ENCODE measurements around the gene MSI1.

MSI1 gene

GRCh38 chr12:120368789-120369602 is at the start of gene MSI1:
Gene MSI1 (minus strand): TSS chr12:120369164. CDS start chr12:120369091, 73 bp downstream.
- no peak for DNase-seq (ENCODE audit: low read depth)

- DNase-seq (ENCODE audit: low read depth) = no peak
These were observed 49.1 kb upstream of the MSI1 start for GRCh38 chr12:120417917-120418580.

GRCh38 chr12:120416490-120417216 is 47.7 kb upstream of the MSI1 start:
- no peak for DNase-seq (ENCODE audit: low read depth)

DNA sequence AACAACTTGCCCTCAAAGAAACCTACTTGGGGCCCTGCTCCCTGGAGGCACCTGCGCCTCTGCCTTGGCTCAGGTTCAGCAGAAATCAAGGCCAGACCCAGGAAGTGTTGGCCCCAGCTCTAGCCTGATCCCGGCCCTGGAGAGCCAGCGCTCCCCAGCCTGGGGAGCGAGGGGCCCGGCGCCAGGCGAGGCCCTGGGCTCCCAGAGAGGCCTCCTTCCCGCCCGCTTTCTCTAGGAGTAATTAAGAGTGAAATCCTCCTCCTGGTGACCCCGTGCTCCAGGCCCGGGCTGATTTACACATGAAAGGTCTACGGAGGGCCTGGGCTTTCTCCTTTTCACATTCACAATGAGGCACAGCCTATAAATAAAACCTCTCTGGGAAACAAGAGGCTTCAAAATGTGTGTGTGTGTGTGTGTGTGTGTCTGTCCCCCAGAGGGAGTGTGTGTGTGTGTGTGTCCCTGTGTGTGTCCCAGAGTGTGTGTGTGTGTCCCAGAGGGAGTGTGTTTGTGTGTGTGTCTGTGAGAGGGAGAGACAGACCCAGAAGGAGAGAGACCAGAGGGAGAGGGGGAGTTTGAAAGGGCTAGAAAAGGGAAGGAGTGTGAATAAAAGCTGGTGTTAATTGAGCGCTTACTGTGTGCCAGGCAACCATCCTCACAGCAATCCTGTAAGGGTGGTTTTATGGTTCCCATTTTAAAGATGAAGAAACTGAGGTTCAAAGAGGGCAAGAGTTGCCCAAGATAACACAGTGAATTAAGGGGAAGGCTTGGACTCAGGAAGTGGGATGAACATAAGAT is 45.1 kb upstream of the MSI1 start:
- no peak for DNase-seq (ENCODE audit: low read depth)

DNA sequence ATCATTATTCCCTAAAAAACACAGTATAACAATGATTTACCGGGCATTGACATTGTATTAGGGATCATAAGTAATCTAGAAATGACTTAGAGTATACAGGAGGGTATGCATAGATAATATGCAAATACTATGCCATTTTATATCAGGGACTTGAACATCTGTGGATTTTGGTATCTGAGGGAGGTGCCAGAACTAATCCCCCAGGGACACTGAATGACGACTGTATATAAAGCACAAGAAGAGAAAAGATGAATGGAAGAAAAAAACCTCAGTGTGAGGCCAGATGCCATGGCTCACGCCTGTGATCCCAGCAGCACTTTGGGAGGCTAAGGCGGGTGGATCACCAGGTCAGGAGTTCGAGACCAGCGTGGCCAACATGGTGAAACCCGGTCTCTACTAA is 43.5 kb upstream of the MSI1 start:
- no peak for DNase-seq (ENCODE audit: low read depth)

DNA sequence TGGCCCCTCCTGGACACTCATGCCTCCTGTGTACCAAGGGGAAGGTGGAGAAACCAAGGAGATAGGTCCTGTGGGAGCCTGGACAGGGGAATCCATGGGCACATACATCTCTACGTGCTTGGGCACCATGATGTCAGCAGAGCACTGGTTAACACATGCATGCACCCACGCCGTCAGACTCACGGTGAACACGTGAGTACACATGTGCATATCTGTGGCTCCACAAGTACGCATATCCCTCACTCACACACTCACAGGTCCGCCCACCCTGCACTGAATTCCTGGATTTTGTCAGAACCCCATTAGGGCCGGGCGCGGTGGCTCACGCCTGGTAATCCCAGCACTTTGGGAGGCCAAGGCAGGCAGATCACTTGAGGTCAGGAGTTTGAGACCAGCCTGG is 39.8 kb upstream of the MSI1 start:
- DNase-seq (ENCODE audit: low read depth) = no peak

DNA sequence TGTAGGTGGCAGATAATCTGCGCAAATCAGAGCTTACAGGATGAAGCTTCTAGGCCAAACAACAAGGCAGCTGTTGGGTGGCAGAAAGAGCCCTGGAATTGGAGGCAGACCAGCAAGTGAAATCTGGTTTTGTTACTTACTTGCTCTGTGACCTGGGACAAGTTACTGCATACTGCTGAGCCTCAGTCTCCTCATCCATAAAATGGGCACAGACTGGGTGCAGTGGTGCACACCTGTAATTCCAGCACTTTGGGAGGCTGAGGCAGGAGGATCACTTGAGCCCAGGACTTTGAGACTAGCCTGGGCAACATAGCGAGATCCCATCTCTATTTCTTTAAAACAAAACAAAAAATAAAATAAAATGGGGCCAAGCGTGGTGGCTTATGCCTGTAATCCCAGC is 37.6 kb upstream of the MSI1 start:
- no peak for DNase-seq (ENCODE audit: low read depth)

- DNase-seq (ENCODE audit: low read depth) = no peak
These were observed 37.1 kb upstream of the MSI1 start for GRCh38 chr12:120406069-120406468.

- no peak for DNase-seq (ENCODE audit: low read depth)
These were observed 35.3 kb upstream of the MSI1 start for GRCh38 chr12:120404271-120404670.

- DNase-seq (ENCODE audit: low read depth) = no peak
These were observed 34.9 kb upstream of the MSI1 start for GRCh38 chr12:120403869-120404268.

- no peak for DNase-seq (ENCODE audit: low read depth)
These were observed 33.3 kb upstream of the MSI1 start for GRCh38 chr12:120402217-120402616.

DNA sequence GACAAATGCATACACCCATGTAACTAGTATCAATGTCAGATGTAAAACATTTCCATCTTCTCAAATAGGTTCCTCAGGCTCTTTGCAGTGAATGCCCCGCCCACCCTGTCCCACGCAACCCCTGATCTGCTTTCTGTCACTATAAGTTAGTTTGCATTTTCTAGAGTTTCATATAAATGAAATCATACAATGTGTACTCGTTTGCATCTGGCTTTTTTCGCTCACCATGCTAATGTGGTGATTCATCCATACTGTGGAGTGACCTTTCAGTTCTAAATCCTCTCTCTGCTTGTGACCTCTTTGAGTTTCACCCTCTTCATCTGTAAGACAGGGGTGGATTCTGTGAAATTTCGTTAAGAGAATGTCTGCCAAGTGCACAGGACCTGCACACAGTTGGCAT is 30.6 kb upstream of the MSI1 start:
- DNase-seq (ENCODE audit: low read depth) = no peak

GRCh38 chr12:120397824-120398540 is 29.0 kb upstream of the MSI1 start:
- DNase-seq (ENCODE audit: low read depth) = no peak

- DNase-seq (ENCODE audit: low read depth) = no peak
These were observed 25.8 kb upstream of the MSI1 start for GRCh38 chr12:120394483-120395367.

- no peak for DNase-seq (ENCODE audit: low read depth)
These were observed 21.7 kb upstream of the MSI1 start for GRCh38 chr12:120390540-120391120.

DNA sequence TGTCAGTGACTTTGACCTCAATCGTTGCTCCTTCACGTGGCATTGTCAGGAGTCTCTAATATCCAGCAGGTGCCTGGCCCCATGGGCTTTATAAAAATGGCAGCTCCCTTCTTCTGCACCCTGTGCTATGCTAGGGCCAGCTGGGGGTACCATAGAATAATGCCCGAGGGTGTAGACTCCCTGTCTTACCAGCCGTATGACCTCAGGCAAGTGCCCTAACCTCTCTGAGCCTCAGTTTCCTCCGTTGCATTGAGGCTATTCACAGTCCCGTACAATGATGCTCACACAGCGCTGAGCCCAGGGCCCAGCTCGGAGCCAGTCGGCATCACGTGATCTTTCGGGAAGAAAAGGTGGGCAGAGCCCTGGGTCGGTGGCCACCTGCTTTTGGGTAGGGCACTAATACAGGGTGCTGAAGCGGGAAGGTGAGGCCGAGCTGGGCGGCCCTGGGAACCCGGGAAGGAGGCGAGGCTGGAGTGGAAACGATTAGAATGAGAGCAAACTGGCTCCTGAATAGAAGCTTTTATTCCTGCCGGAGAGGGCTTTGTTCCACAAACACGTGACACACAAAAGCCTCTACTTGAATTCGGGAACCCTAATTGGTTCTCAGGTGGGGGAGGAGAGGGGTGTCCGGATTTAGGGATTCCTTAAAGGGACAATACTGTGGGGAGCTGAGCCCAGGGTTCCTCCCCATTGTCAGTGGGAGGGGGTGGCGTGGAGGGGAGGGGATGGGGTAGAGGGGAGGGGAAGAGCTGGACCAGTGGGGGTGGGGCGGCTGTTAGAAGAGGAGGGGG is 19.9 kb upstream of the MSI1 start:
- DNase-seq (ENCODE audit: low read depth) = no peak

DNA sequence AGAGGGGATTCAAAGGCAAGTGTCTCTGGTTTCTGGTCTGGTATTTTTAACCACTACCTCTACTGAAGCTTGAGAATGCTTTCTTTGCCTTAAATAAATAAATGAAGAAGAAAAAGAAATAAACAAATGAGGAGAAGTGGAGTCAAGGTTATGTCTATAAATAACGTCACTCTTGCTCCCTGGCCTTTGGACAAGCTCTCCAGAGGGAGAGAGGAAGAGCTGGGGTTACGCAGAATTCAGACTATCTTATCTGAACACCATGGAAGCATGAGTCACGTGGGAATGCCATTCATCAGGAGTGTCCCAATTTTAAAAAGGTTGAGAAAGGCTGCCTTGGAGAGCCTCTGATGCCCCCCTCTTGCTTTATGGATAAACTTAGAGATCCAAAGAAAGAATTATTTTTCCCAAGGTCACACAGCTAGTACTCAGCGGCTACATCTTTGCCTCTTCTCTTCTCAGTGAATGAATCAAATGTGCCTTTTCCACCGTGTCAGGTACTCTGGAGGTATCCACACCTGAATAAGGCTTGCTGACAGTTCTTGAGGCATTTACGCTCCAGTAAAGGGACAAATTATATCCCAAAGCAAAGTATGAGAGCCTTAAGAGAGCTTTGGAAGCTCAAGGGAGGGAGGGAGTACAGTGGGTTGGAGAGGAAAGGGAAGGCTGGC is 12.9 kb upstream of the MSI1 start:
- DNase-seq (ENCODE audit: low read depth) = no peak

- no peak for DNase-seq (ENCODE audit: low read depth)
These were observed 9.1 kb upstream of the MSI1 start for GRCh38 chr12:120378036-120378435.

- no peak for DNase-seq (ENCODE audit: low read depth)
These were observed 8.6 kb upstream of the MSI1 start for GRCh38 chr12:120377611-120378010.
